ENCODE results near the gene LYPLAL1.

The LYPLAL1 gene

DNA sequence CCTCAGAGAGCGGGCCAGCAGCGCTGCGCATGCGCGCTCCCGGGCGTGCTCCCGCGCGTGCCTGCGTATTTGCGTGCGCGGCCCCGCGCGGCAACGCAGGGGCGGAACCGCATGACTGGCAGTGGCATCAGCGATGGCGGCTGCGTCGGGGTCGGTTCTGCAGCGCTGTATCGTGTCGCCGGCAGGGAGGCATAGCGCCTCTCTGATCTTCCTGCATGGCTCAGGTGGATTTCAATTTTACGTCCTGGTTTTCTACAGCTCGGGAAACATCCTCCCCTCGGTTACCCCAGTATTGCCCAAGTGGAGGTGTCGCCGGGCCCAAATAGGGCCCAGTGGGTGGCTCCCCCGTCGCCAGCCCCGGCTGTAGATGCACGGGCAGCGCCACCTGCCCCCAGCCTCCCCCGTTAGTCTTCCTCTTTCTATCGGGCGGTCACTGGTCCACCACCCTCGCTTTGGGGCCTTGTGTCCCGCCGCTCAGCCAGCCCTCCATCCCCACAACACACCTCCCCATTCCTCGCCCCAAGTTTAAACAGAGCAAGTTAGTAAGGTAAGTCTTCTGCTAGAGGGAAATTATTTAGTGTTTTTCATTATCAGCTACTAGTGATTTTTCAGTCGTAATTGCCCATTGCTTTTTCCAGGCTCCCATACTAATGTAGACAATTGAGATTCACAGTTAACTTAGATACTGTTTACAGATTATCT, at the start of gene LYPLAL1:
Gene LYPLAL1 (plus strand): TSS at position 121 of the 702 bp plus-strand sequence. CDS start 13 bp downstream, at position 134.
- peak; percentile 85 for DNase-seq

DNA sequence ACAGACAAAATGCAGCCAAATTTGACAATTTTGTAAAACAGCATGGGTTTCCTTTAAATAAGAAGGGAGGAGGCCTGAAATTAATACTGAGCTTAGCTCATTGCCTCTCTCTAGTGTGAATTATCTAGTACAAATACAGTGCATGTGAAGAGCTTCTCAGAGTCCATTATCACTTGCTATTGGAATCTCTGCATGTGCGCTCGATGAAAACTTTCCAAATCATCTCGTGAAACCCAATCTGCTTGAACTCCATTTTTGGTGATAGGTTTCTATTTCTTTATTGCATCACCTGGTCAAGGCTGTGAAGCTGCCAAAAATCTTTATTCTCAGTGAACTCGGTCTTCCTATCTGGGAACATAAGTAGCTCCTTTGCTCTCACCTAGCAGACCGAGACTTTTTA, 49.5 kb upstream of the LYPLAL1 start:
- DNase-seq: no peak

DNA sequence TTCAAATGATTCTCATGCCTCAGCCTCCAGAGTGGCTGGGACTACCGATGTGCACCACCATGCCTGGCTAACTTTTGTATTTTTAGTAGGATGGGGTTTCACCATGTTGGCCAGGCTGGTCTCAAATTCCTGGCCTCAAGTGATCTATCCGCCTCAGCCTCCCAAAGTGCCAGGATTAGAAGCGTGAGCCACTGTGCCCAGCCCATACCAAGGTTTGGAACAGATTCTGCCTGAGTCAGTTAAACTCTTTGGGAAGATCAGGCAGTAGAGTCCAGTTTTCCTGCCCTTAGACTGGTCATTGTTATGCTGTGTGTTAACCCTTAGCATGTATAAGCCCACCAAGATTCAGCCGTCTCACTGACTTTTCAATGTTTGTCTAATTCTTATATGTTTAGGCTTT, 48.3 kb upstream of the LYPLAL1 start:
- DNase-seq: no peak

DNA sequence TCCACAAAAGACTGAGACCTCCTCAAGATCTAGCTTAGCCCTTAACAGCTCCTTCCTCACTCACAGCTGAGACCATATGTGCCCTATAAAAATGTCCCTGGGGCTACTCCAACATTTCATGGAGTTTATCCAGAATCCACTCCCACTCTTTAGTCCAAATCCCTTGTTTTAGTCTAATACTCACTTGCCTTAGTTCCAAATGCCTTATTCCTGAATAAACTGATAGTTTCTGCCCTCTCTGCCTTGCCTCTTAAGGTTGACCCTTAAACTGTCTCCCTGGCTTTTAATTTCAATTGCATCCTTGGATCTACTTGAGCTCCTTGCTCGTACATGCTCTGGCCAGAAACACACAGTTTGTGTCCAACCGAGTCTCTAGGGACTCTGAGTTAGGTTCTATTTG, 47.3 kb upstream of the LYPLAL1 start:
- no peak for DNase-seq

DNA sequence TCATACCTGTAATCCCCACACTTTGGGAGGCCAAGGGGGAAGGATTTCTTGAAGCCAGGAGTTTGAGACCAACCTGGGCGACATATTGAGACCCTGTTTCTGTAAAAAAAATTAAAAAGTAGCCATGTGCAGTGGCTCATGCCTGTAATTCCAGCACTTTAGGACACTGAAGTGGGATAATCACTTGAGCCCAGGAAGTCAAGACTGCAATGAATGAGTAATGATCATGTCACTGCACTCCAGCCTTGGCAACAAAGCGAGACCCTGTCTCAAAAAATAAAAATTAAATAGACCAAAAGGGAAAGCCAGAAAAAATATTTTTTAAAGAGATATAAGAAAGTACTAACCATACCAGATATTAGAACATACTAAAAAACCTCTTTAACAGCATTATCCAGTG, 44.7 kb upstream of the LYPLAL1 start:
- no peak for DNase-seq

DNA sequence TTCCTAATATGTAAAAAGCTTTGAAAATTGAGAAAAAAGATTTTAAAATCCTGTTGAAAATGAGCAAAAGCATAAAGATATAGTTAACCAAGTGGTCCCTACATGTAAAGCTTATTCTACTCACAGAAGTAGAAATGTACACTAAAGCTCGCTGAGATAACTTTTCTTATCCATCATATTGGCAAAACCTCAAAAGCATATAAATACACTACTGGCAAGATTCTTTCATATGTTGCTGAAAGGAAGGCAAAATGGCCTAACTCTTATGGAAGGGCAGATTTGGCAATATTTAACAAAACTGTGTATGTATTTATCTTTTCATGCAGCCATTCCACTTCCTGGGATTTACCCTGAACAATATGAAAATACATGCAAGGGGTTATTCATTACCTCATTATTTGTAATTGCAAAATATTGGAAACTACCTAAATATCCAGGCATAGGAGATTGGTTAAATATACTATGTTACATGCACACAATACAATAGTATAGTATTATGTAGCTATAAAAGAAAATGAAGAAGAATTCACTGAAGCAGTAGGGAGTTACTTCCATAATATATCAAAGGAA, 43.2 kb upstream of the LYPLAL1 start:
- no peak for DNase-seq

DNA sequence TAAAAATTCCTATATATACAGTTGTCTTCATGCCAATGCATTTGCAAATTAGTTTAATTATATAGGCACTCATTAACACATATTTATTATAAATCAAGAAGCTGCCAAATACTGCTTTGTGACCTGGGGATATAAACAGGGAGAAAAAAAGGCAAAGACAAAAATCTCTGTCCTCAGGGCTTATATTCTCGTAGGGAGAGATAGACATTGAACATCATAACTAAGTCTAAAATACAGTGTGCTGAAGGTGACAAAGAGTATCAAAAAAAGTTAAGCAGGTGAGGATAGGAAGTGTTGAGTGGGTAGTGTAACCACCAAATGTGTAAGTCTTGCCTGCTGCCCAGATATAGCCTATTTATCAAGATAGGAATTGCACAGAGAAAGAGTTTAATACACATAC, 40.7 kb upstream of the LYPLAL1 start:
- DNase-seq: no peak

DNA sequence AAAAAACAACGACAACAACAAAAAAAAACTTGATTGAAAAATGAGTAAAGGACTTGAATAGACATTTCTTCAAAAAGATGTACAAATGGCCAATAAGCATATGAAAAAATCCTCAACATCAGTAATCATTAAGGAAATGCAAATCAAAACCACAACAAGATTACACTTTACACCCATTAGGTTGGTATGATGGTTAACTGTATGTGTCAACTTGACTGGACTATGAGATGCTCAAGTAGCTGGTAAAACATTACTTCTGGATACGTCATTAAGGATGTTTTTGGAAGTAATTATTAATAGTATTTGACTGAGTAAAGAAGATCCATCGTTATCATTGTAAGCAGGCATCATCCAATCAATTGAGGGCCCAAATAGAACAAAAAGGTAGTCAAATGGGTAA, 34.9 kb upstream of the LYPLAL1 start:
- DNase-seq: no peak

DNA sequence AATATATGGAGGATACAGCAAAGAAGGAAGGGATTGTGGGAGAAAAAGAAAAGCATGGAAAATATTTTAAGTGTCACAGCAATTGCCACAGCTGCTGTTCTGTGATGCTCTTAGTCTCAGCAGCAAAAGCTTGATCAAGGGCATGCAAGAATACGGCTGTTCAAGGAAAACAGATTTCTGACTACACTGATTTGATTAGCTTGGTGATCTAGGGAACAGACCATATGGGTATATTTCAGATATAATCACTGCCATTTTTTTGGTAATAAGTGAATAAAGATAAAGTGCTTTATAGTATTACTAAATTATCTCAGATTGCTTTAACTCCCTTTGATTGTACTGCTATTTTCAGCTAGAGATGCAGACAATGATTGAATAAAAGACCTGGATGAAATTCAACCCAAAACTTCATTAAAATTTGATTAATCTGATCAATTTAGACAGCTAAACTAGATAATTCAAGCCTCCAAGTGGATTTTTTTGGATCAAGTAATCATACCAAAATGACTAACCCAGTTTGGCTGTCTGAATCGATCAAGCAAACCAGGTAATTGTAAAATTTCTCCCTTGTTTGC, 33.3 kb upstream of the LYPLAL1 start:
- no peak for DNase-seq

DNA sequence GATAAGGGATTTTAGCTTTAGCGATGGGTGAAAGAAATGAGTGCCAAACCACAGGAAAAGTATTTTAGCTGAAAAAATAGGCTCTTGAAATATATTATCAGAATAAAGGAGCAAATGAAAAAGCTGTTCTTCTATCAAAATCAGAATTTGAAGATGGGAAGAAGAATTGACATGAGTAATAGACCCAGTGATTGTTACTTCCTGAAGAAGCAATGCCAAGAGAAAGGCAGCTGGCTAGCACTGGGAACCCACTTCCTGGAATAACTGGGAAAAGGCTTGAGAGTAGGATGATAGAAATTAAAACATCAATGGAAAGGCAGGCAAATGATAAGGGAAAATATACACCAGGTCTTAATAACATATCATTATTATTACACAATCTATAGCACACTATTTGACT, 29.9 kb upstream of the LYPLAL1 start:
- no peak for DNase-seq

DNA sequence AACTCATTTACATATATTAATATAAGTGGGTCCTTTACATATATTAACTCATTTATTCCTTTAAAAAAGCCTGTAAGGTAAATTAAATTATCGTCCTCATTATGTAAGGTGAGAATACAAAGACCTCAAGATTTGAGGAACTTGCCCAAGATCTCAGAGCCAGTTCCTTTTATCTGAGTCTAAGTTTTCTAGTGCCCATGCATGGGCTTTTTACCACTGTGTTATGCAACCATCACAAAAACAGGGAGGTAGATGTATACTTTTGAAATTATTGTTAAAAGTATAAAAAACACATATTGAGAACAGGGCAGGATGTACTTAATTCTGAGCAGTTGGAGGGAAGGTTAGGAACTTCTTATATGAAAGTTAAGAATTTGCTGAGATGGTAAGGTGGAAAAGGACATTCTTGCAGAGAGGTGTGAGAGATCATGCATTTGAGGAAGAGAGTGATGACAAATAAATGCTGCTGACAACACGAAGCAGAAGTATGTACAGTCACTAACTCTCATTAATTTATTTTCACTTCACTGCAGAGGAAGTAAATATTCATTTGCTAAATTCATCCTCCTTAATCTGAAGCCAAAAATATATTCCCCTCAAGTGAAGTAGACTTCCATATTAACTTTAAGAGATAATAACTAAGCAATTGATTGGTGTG, 28.9 kb upstream of the LYPLAL1 start:
- DNase-seq: no peak

DNA sequence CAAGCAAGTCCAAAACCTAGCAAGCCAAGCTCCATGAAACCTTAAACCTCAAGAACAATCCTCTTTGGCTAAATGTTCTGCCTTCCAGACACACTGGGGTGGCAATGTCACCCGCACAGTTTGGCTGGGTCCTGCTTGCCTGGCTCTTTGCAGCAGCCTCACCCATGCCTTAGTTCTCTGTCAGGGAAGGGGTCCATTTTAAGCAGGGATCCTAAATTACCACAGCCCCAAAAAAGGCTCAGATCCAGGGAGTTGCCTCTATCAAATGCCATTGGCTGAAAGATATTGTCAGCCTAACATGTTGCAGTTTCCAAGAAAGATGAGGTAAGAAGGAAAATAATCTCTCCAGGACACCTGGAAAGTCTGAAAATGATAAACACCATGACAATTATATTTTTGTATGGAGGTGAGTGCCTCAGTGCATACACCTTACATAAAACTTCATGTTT, 26.1 kb upstream of the LYPLAL1 start:
- DNase-seq: no peak

DNA sequence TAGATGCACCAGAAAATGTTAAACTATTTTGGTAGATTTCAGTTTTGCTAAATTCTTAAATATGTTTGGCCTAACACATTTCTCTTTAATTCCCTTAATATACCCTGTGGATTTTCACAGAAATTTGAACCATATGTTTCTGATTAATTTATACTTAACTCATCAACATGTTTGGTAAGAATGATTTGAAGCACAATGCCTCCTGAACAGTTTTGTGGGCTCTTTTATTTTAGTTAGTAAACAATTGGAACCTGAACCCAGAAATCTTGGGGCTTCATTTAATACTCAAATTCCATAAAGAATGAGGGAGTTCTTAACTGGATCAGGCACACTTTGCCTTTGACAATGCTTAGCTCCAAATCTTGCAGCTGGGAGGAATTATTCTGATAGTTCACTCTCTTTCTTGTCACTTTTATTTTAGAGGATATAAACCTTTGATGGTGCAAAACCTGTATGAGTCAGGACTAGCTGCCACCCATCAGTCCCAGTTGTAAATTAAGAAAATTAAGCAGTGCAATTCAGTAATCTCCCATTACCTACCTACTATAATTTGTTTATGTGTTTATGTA, 24.6 kb upstream of the LYPLAL1 start:
- DNase-seq: no peak

DNA sequence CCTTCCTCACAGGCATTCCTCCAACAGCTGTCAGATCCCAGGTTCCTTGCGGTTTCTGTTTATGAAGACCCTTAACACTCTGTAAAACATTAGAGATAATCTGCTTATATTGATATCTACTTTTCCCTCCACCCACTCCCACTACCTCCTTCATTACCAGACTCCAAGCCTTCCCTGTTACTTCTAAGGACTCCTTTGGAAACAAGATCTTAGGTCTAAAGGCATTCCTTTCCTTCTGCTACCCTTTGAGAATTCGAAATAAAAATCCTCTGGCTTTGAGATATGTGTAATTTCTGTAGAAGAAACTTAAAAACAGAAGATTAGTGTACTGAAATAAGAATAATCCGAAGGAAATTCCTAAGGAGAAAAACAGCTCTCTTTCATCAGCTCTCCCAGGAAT, 23.7 kb upstream of the LYPLAL1 start:
- DNase-seq: no peak

DNA sequence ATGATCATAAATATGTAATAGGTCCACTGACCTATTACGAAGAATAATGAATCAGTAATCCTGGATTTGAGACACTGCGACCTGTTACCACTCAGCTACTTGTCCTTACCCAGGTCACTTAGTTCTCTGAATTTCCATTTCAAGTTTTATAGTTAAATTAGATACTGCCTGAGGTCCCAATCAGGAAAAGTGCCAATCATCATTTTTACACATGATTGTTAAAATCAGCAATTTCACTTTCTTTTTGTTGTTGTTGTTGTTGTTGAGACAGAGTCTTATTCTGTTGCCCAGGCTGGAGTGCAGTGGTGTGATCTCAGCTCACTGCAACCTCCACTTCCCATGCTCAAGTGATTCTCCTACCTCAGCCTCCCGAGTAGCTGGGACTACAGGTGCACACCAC, 22.8 kb upstream of the LYPLAL1 start:
- DNase-seq: no peak

DNA sequence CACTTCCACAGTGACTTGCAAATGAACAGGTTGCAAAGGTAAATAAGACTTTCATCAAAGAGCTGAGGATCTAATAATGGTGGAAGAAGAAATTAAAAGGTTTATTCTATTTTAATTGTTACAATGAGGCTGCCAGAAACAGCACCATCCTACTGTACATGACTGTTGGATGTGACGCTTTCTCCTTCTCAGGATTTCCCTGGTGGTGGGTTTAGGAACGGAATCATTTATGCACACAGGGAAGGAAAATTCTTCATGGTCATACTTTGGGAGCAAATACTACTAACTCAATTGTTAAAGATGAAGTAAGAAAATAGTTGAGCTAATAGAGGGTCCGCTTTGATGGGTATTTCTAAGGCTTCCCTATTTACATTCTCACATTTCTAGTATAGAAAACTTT, 22.2 kb upstream of the LYPLAL1 start:
- DNase-seq: no peak

DNA sequence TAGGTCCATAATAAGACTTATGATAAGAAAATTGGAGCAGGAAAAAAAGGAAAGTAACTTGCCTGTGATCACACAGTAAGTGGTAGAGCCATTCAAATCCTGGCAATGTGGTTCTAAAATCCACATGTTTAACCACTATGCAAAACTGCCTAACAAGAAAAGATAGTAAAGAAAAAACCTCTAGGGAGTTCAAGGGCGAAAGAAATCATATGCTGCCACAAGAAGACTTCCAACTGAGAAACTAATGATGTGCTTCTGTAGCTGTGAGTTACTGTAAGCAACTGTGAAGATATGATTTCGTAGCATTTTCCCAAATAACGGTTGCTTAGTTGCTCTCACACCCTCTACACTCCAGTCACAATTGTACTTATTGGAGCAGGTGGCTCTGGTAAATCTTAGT, 20.9 kb upstream of the LYPLAL1 start:
- DNase-seq: no peak

DNA sequence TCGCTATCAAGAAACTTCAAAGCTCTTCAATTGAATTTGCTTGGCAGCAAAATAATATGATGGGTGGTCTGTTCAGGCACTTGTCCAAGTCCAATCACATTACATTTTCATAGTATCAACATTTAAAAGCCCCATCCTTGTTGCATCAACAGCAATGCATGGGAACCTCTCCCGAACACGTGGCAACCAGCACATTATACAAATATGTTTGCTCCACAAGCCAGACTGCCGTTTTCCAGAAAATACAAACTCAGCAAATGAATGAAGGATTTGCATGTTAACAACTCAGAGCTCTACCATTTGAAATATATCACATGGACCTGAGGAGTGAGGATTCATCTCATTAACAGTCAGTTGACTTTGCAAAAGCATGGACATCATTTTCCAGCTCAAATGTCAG, 20.0 kb upstream of the LYPLAL1 start:
- DNase-seq: no peak

DNA sequence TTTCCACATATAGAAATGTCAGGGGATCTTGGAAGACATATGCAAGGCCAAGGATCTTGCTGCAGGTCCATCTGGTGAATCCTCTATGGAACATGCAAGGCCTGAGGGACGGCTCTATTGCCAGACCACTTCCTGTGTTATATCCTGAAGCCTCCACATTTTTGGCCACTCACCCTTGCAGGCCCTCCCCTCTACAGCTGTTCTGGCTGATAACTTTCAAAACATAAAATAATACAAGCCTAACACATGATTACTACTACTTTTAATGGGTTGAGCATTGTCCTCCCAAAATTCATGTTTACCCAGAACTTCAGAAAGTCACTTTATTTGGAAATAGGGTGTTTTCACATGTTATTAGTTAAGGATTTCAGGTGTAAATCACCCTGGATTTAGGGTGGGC, 18.5 kb upstream of the LYPLAL1 start:
- DNase-seq: no peak

DNA sequence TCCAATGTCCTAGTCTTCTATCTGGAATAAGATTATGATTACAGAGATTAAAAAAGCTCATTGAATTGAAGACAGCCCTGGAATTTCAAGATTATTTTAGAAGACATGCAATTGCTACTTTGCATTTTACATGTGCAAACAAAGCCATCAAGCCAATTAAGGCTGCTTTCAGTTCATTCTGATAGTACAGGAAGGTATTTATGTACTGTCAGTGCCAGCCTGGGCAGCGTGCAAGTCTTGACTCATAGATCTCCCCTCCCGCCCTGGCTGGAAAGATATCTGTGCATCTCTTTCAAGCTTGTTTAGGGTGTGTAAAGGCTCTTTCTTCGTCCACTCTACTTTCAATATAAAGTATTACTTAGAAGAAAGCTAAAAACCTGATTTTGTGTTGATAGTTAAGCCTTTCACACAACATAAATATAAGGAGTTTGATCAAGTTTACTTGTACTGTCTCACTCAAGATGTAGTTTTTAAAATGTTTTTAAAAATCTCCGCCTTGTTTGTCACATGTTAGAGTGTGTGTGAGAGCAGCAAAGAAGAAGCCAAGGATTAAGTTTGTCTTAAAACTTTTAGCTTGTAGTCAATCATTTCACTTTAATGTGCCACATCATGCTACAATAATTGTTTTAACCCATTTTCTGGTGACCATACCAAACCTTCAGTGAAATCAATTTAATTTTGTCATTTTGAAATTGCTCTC, 13.6 kb upstream of the LYPLAL1 start:
- no peak for DNase-seq

DNA sequence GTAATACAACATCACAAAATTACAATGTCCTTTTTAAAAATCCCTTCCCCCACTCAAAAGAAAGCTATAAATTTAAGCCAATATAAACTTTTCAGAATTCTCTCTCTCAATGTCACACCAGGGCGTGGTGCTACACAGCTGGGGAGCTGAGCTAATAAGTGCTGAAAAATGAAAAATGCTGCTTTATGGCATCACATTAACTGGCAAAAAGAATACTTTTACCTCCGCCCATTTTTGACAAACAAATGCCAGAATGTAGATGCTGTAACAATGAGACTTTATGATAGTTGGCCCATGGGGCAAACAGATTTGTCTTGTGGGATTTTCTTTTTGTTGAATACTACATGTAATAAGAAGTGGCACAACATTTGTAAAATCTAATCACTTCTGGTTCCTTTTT, 12.7 kb upstream of the LYPLAL1 start:
- no peak for DNase-seq

DNA sequence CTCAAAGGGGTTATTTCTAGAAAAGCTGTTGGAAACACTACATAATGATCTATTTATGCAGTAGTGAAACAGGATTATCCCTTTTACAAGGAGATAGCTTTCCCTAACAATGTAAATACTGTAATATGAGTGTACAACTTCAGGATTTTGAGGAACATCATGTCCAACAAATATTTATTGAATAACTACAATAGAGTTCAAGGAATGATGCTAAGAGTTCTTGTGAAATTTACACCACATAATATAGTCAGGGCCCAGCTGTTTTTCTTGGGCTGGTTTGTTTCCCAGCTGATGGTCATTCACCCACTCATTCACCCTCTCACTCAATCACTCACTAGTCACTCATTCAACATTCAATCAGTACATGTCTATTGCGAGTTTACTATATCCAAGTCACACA, 12.3 kb upstream of the LYPLAL1 start:
- DNase-seq: no peak

DNA sequence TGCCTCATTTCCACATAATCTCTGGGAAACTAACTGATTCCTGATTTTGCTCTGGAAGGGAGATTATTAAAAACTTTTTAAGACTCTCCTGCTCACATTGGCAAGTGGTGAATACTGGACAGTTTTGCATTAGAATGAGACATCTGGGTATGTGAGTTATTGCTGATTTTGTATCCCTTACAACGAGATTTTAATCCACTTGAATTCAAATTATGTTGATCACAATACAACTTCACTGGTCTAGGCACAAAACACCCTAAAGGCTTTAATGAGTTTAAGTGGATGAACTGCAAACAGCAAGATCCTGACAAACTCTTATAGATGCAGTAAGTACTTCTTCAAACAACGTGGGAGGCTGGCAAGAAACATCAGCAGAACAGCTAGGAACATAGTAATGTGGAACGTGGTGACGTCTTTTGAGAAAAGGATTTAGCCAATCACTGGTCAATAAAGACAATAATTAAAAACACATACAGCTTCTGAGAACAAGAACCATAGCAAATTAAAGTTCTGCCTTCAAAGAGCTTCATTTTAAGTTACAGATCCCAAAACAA, 10.2 kb upstream of the LYPLAL1 start:
- DNase-seq: no peak
